ENCODE data around the gene SDHA.
A peak's percentile ranks its signal among the peaks of the same experiment; 100 is the strongest.
"Not testable (repeated sequence)": the region's sequence is repeated elsewhere in the genome, so short reads cannot be mapped to it uniquely, and the experiment has no call there.

SDHA gene

GRCh38 chr5:264338-264737 lies 46.2 kb downstream of the SDHA start:
- DNase-seq: no peak

GRCh38 chr5:266311-267026 lies 48.3 kb downstream of the SDHA start:
- DNase-seq: not testable (repeated sequence)

- no peak for DNase-seq
Observed at GRCh38 chr5:267716-268115, 49.6 kb downstream of the SDHA start.

- DNase-seq: no peak
Observed at GRCh38 chr5:270340-270739, 52.2 kb downstream of the SDHA start.

- DNase-seq: not testable (repeated sequence)
Observed at GRCh38 chr5:271828-272167, 53.7 kb downstream of the SDHA start.

- not testable (repeated sequence) for DNase-seq
Observed at GRCh38 chr5:273091-273490, 55.0 kb downstream of the SDHA start.

- peak; percentile 2 for DNase-seq
Observed at GRCh38 chr5:273491-273890, 55.4 kb downstream of the SDHA start.

GRCh38 chr5:274346-274745 lies 56.2 kb downstream of the SDHA start:
- not testable (repeated sequence) for DNase-seq

GRCh38 chr5:278646-279045 lies 60.5 kb downstream of the SDHA start:
- no peak for DNase-seq

- not testable (repeated sequence) for DNase-seq
Observed at GRCh38 chr5:279051-279665, 61.0 kb downstream of the SDHA start.

GRCh38 chr5:285991-286557 lies 68.0 kb downstream of the SDHA start:
- DNase-seq: no peak

GRCh38 chr5:290200-290599 lies 72.1 kb downstream of the SDHA start:
- DNase-seq: not testable (repeated sequence)

GRCh38 chr5:291345-291744 lies 73.2 kb downstream of the SDHA start:
- not testable (repeated sequence) for DNase-seq

GRCh38 chr5:294788-295187 lies 76.7 kb downstream of the SDHA start:
- not testable (repeated sequence) for DNase-seq

GRCh38 chr5:296207-296606 lies 78.1 kb downstream of the SDHA start:
- DNase-seq: not testable (repeated sequence)

GRCh38 chr5:296954-297353 lies 78.8 kb downstream of the SDHA start:
- DNase-seq: peak; percentile 80

GRCh38 chr5:297448-297847 lies 79.3 kb downstream of the SDHA start:
- not testable (repeated sequence) for DNase-seq

- not testable (repeated sequence) for DNase-seq
Observed at GRCh38 chr5:297991-298736, 80.0 kb downstream of the SDHA start.

- no peak for DNase-seq
Observed at GRCh38 chr5:298737-299125, 80.6 kb downstream of the SDHA start.

GRCh38 chr5:299921-300320 lies 81.8 kb downstream of the SDHA start:
- DNase-seq: not testable (repeated sequence)

- not testable (repeated sequence) for DNase-seq
Observed at GRCh38 chr5:300691-301435, 82.7 kb downstream of the SDHA start.

GRCh38 chr5:302416-302815 lies 84.3 kb downstream of the SDHA start:
- not testable (repeated sequence) for DNase-seq

- no peak for DNase-seq
Observed at GRCh38 chr5:302966-303365, 84.8 kb downstream of the SDHA start.
